ENCODE results near the gene BRAT1. TPM values are rescaled to one million over a fixed set of nuclear protein-coding genes. Genes with fewer than 3 reads are reported as not detected.
A peak's percentile ranks its signal among the peaks of the same experiment; 100 is the strongest.

The BRAT1 gene
- 33.9 TPM for polyA plus RNA-seq (2013, experiment 1 of 2)
- 33.3 TPM for polyA plus RNA-seq (2013, experiment 2 of 2)

DNA sequence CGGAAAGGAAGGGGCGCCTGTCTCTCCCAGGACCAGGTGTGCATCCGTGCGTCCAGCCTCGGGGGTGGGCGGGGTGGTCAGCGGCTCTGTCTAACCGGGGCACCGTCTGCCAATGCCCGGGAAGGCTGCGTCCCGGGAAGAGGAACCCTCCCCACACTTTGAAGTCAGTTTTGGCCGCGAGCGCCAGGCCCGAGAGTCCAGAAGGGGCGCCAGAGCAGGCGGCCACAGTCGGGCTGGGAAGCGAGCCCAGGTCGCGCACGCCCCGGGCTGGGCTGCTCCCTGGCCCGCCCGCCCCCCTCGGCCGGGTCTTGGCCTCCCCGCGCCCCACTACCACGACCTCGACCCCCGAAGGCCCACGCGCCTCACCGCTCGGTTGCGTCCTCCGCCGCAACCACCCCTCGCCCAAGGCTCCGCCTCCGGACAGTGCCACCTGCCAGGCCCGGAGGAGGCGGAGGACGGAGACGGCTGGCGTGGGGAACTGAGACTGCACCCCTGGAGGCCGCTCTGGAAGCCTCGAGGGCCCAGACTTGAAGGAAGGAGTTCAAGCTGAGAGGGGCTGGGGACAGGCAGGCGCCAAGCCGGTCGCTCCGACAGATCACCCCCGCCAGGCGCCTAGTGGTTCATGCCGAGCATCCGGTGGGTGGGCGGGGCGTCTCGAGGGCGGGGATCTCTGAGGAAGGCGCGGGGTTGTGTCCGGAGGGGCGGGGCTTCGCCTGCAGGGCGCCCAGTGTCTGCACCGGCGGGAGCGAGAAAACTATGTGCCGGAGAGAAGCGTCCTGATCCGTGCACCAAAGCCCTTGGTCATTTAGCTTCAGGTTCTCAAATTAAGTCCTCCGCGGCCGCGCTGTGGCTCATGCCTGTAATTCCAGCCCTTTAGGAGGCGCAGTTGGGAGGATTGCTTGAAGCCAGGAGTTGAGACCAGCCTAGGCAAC, at the start of gene BRAT1:
TSS of gene BRAT1 (minus strand) at position 404 of the 932 bp plus-strand sequence. CDS start 1,093 bp downstream, outside the sequence.
- peak within 1 kb of the TSS; percentile 100 for H3K9ac ChIP-seq (ENCODE audit: low read depth, low read length)
- peaks cover 26% of the 10 kb centered on the region for H3K36me3 ChIP-seq (ENCODE audit: insufficient read depth, low read length)
- H3K27ac ChIP-seq (ENCODE audit: low read depth, low read length): peak within 1 kb of the TSS; percentile 100
- under 1% methylated on average over 79 of the region's 79 CpGs for WGBS
- peaks cover 3% of the 10 kb centered on the region; the same call in 1 of the 2 replicates for H3K27me3 ChIP-seq (ENCODE audit: insufficient read depth, low read length)
- peak within 1 kb of the TSS; percentile 93 for H3K4me3 ChIP-seq (ENCODE audit: low read length)
- H3K9me3 ChIP-seq (ENCODE audit: insufficient read depth, low read depth, low read length): no peaks in the 10 kb centered on the region
- no peaks in the 10 kb centered on the region for H3K4me1 ChIP-seq (ENCODE audit: insufficient read depth, low read length)

GRCh38 chr7:2604608-2605174, 49.4 kb upstream of the BRAT1 start:
- H3K36me3 ChIP-seq (ENCODE audit: insufficient read depth, low read length): no peaks in the 10 kb centered on the region
- H3K4me1 ChIP-seq (ENCODE audit: insufficient read depth, low read length): no peaks in the 10 kb centered on the region
- H3K9me3 ChIP-seq (ENCODE audit: insufficient read depth, low read depth, low read length): no peaks in the 10 kb centered on the region
- H3K9ac ChIP-seq (ENCODE audit: low read depth, low read length): no peak overlapping the region
- no peak overlapping the region for H3K27ac ChIP-seq (ENCODE audit: low read depth, low read length)
- no peak overlapping the region for H3K4me3 ChIP-seq (ENCODE audit: low read length)
- no peaks in the 10 kb centered on the region for H3K27me3 ChIP-seq (ENCODE audit: insufficient read depth, low read length)
- WGBS: 92% methylated on average over 29 of the region's 29 CpGs

GRCh38 chr7:2603044-2603965, 48.0 kb upstream of the BRAT1 start:
- WGBS: 89% methylated on average over 35 of the region's 35 CpGs
- Histone ChIP-seq H3K9ac (ENCODE audit: low read depth, low read length) (no peak overlapping the region), H3K36me3 (ENCODE audit: insufficient read depth, low read length) (peaks cover 4% of the 10 kb centered on the region; the same call in 1 of the 2 replicates), H3K9me3 (ENCODE audit: insufficient read depth, low read depth, low read length) (no peaks in the 10 kb centered on the region), H3K4me1 (ENCODE audit: insufficient read depth, low read length) (no peaks in the 10 kb centered on the region), H3K4me3 (ENCODE audit: low read length) (no peak overlapping the region), H3K27ac (ENCODE audit: low read depth, low read length) (no peak overlapping the region), H3K27me3 (ENCODE audit: insufficient read depth, low read length) (no peaks in the 10 kb centered on the region)

- Histone ChIP-seq H3K9ac (ENCODE audit: low read depth, low read length) (no peak overlapping the region), H3K4me1 (ENCODE audit: insufficient read depth, low read length) (no peaks in the 10 kb centered on the region), H3K27me3 (ENCODE audit: insufficient read depth, low read length) (no peaks in the 10 kb centered on the region), H3K27ac (ENCODE audit: low read depth, low read length) (no peak overlapping the region), H3K4me3 (ENCODE audit: low read length) (no peak overlapping the region), H3K9me3 (ENCODE audit: insufficient read depth, low read depth, low read length) (no peaks in the 10 kb centered on the region), H3K36me3 (ENCODE audit: insufficient read depth, low read length) (peaks cover 8% of the 10 kb centered on the region; the same call in 1 of the 2 replicates)
- 94% methylated on average over 19 of the region's 19 CpGs for WGBS
These were observed 47.2 kb upstream of the BRAT1 start for GRCh38 chr7:2602406-2603043.

- Histone ChIP-seq H3K4me3 (ENCODE audit: low read length) (no peak overlapping the region), H3K9ac (ENCODE audit: low read depth, low read length) (no peak overlapping the region), H3K27me3 (ENCODE audit: insufficient read depth, low read length) (no peaks in the 10 kb centered on the region), H3K9me3 (ENCODE audit: insufficient read depth, low read depth, low read length) (no peaks in the 10 kb centered on the region), H3K4me1 (ENCODE audit: insufficient read depth, low read length) (no peaks in the 10 kb centered on the region), H3K36me3 (ENCODE audit: insufficient read depth, low read length) (peaks cover 8% of the 10 kb centered on the region; the same call in 1 of the 2 replicates), H3K27ac (ENCODE audit: low read depth, low read length) (no peak overlapping the region)
- WGBS: 96% methylated on average over 11 of the region's 11 CpGs
These were observed 46.6 kb upstream of the BRAT1 start for GRCh38 chr7:2601907-2602306.

DNA sequence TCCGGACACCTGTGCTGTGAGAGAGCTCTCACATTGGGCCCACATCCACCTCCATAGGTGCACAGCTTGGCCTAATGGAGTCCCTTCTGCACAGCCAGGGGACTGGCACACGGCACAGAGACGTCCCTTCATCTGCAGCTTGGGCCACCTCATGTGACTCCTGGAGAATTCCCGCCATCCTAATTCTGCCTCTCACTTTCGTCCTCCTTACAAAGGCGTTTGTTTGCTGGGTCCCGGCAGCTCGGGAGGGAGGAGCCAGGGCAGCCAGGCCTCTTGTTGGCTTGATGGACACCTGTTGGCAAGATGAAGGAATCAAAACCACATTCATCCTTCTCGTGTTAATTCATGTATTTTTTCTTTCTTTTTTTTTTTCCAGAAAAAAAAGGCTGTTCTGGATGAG, 45.7 kb upstream of the BRAT1 start:
- Histone ChIP-seq H3K27ac (ENCODE audit: low read depth, low read length) (no peak overlapping the region), H3K4me3 (ENCODE audit: low read length) (no peak overlapping the region), H3K36me3 (ENCODE audit: insufficient read depth, low read length) (peaks cover 8% of the 10 kb centered on the region; the same call in 1 of the 2 replicates), H3K9me3 (ENCODE audit: insufficient read depth, low read depth, low read length) (no peaks in the 10 kb centered on the region), H3K27me3 (ENCODE audit: insufficient read depth, low read length) (no peaks in the 10 kb centered on the region), H3K9ac (ENCODE audit: low read depth, low read length) (no peak overlapping the region), H3K4me1 (ENCODE audit: insufficient read depth, low read length) (no peaks in the 10 kb centered on the region)
- 74% methylated on average over 8 of the region's 9 CpGs for WGBS

GRCh38 chr7:2598154-2598823, 43.0 kb upstream of the BRAT1 start:
- no peak overlapping the region for H3K4me3 ChIP-seq (ENCODE audit: low read length)
- no peaks in the 10 kb centered on the region for H3K27me3 ChIP-seq (ENCODE audit: insufficient read depth, low read length)
- H3K9ac ChIP-seq (ENCODE audit: low read depth, low read length): no peak overlapping the region
- peaks cover 8% of the 10 kb centered on the region; the same call in 1 of the 2 replicates for H3K36me3 ChIP-seq (ENCODE audit: insufficient read depth, low read length)
- 95% methylated on average over 29 of the region's 29 CpGs for WGBS
- H3K27ac ChIP-seq (ENCODE audit: low read depth, low read length): no peak overlapping the region
- no peaks in the 10 kb centered on the region for H3K4me1 ChIP-seq (ENCODE audit: insufficient read depth, low read length)
- no peaks in the 10 kb centered on the region for H3K9me3 ChIP-seq (ENCODE audit: insufficient read depth, low read depth, low read length)

DNA sequence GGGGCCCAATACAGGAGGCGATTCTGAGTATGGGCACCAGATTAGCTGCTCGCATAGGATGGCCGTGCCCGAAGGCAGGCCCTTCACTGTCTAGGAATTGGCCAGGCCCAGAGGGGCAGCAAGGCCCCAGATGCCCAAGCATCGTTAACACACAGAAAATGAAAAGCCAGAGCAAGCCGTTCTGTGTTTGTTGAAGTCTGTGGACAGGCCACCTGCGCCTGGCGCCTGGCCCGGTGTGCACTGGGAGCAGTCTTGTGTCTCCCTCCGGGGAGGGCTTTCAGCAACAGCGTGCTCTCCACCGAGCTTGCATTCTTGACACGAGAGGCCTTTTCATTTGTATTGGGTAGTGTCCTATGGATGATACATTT, 41.9 kb upstream of the BRAT1 start:
- WGBS: 90% methylated on average over 13 of the region's 13 CpGs
- Histone ChIP-seq H3K36me3 (ENCODE audit: insufficient read depth, low read length) (peaks cover 14% of the 10 kb centered on the region), H3K27me3 (ENCODE audit: insufficient read depth, low read length) (no peaks in the 10 kb centered on the region), H3K9me3 (ENCODE audit: insufficient read depth, low read depth, low read length) (no peaks in the 10 kb centered on the region), H3K27ac (ENCODE audit: low read depth, low read length) (no peak overlapping the region), H3K4me3 (ENCODE audit: low read length) (no peak overlapping the region), H3K9ac (ENCODE audit: low read depth, low read length) (no peak overlapping the region), H3K4me1 (ENCODE audit: insufficient read depth, low read length) (no peaks in the 10 kb centered on the region)

- 95% methylated on average over 22 of the region's 22 CpGs for WGBS
These were observed 41.3 kb upstream of the BRAT1 start for GRCh38 chr7:2596464-2597272.

More at GRCh38 chr7:2596464-2597272, 41.3 kb upstream of the BRAT1 start:
- Histone ChIP-seq H3K27ac (ENCODE audit: low read depth, low read length) (no peak overlapping the region), H3K4me1 (ENCODE audit: insufficient read depth, low read length) (no peaks in the 10 kb centered on the region), H3K27me3 (ENCODE audit: insufficient read depth, low read length) (no peaks in the 10 kb centered on the region), H3K36me3 (ENCODE audit: insufficient read depth, low read length) (peaks cover 15% of the 10 kb centered on the region), H3K9me3 (ENCODE audit: insufficient read depth, low read depth, low read length) (no peaks in the 10 kb centered on the region), H3K4me3 (ENCODE audit: low read length) (no peak overlapping the region), H3K9ac (ENCODE audit: low read depth, low read length) (no peak overlapping the region)
